GM21423 (cell line): ENCODE data around the gene TMEM259.

ENCODE experiments used
- ATAC-seq: cut with Tn5 transposase; IDR thresholded peaks from one replicate; pipeline ENCODE4 v1.9.1; 2021; ENCODE audit warnings: mild to moderate bottlenecking, moderate library complexity; ENCODE audit not compliant: unreplicated experiment

The TMEM259 gene

GRCh38 chr19:1055886-1056620 lies 35.1 kb upstream of the TMEM259 start:
- ATAC-seq = no peak

GRCh38 chr19:1055028-1055425 lies 34.1 kb upstream of the TMEM259 start:
- ATAC-seq = no peak

DNA sequence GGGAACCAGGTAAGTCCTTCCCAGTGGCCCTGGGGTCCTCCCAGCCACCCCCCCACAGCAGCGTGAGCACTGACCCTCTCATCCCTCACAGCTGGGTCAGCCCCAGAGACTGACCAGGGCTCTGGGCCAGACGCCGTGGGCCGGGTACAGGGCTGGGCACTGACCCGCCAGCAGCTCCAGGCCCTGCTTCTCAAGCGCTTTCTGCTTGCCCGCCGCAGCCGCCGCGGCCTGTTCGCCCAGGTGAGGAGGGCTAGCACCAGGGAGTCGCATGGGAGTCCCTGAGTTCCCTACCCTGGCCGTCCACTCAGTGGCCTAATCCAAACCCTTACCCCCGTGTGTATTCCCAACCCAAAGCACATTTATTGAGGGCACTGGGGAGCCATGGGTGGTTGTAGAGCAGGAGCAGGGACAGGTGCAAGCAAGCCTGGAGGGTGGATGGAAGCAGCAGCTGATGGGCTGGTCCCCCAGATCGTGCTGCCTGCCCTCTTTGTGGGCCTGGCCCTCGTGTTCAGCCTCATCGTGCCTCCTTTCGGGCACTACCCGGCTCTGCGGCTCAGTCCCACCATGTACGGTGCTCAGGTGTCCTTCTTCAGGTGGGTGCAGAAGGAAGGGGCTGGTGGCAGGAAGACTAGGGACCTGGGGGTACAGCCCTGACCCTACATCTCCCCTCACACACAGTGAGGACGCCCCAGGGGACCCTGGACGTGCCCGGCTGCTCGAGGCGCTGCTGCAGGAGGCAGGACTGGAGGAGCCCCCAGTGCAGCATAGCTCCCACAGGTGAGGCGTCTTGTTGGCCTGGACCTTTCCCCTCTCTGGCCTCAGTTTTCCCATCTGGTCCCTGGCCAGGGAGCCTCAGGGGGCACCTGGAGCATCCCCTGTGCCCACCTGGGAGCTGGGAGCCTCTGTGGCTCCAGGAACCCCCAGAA lies 33.4 kb upstream of the TMEM259 start:
- no peak for ATAC-seq

DNA sequence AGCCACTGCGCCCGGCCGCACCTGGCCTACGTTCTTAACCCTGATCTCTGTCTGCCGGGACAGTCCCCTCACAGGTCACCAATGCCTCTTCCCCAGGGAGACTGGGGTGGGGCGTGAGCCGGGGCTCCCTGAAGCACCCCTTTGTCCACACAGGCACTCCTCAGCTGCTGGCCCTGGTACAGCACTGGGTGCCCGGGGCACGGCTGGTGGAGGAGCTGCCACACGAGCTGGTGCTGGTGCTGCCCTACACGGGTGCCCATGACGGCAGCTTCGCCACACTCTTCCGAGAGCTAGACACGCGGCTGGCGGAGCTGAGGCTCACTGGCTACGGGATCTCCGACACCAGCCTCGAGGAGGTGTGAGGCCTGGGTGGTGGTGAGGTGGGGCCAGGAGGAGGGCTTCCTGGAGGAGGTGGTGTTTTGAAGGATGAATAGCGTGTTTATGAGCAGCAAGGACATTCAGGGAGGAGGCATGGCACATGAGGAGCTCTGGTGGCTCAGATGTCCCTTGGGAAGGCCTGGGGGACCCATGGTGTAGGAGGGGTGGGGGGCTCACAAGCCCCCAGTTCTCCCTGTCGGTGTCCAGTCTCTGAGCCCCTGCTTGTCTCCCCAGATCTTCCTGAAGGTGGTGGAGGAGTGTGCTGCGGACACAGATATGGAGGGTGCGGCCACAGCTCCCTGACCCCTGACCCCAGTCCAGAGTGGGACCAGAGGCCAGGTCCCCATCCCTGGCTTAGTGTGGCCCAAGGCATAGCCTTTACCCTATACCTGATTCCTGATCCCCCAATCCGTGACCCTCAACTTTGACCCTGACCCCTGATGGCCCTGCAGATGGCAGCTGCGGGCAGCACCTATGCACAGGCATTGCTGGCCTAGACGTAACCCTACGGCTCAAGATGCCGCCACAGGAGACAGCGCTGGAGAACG lies 32.5 kb upstream of the TMEM259 start:
- no peak for ATAC-seq

DNA sequence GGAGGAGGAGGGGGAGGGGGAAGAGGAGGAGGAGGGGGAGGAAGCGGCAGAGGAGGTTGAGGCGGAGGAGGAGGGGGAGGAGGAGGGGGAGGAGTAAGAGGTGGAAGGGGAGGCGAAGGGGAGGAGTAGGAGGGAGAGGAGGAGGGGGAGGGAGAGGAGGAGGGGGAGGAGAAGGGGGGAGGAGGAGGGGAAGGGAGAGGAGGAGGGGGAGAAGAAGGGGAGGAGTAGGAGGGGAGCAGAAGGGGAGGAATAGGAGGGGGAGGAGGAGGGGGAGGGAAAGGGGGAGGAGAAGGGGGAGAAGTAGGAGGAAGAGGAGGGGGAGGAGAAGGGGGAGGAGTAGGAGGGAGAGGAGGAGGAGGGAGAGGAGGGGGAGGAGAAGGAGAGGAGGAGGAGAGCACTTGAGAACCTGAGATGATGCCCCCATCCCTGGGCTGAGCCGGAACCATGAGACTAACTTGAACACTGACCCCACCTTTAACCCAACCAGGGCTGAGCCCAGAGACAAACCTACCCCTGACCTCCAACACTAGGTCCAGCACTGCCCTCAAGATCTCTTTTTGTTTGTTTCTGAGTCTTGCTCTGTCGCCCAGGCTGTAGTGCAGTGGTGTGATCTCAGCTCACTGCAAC lies 31.5 kb upstream of the TMEM259 start:
- no peak for ATAC-seq

GRCh38 chr19:1051791-1052190 lies 30.9 kb upstream of the TMEM259 start:
- no peak for ATAC-seq

GRCh38 chr19:1050989-1051788 lies 30.3 kb upstream of the TMEM259 start:
- ATAC-seq = no peak

DNA sequence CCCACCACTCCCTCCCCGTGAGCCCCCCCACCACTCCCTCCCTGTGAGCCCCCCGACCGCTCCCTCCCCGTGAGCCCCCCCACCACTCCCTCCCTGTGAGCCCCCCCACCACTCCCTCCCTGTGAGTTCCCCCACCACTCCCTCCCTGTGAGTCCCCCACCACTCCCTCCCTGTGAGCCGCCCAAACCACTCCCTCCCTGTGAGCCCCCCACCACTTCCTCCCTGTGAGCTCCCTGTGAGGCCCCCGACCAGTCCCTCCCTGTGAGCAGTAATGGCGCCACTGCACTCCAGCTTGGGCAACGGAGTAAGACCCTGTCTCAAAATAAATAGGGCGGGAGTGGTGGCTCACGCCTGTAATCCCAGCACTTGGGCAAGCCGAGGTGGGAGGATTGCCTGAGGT lies 28.9 kb upstream of the TMEM259 start:
- ATAC-seq = no peak

GRCh38 chr19:1049106-1049505 lies 28.2 kb upstream of the TMEM259 start:
- no peak for ATAC-seq

DNA sequence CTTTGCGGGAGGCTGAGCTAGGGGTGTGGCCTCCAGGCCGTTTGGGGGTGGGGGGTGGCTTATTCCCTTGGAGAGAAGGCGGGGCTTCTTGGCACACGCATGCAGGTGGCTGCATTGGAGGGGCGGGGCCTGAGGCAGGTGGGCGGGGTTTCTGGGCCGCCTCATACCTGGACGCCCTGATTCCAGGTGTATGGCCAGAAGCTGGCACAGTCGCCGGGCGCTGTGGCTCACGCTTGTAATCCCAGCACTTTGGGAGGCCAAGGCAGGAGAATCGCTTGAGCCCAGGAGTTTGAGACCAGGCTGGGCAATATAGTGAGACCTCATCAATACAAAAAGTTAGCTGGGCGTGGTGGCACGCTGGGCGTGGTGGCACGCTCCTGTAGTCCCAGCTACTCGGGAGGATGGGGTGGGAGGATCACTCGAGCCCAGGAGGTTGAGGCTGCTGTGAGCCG lies 26.8 kb upstream of the TMEM259 start:
- ATAC-seq = no peak

DNA sequence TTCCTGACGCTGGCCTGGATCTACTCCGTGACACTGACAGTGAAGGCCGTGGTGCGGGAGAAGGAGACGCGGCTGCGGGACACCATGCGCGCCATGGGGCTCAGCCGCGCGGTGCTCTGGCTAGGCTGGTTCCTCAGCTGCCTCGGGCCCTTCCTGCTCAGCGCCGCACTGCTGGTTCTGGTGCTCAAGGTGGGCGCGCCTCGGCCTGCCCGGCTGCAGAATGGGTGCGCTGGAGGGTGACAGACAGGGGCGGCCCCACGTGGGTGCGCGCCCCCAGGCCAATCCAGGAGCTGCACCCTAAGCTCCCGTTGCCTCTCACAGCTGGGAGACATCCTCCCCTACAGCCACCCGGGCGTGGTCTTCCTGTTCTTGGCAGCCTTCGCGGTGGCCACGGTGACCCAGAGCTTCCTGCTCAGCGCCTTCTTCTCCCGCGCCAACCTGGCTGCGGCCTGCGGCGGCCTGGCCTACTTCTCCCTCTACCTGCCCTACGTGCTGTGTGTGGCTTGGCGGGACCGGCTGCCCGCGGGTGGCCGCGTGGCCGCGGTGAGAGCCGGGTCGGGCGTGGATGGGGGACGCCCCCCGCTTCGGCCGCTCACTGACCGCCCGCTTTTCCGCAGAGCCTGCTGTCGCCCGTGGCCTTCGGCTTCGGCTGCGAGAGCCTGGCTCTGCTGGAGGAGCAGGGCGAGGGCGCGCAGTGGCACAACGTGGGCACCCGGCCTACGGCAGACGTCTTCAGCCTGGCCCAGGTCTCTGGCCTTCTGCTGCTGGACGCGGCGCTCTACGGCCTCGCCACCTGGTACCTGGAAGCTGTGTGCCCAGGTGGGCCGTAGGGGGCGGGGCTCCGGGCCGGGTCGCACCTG lies 26.1 kb upstream of the TMEM259 start:
- no peak for ATAC-seq

DNA sequence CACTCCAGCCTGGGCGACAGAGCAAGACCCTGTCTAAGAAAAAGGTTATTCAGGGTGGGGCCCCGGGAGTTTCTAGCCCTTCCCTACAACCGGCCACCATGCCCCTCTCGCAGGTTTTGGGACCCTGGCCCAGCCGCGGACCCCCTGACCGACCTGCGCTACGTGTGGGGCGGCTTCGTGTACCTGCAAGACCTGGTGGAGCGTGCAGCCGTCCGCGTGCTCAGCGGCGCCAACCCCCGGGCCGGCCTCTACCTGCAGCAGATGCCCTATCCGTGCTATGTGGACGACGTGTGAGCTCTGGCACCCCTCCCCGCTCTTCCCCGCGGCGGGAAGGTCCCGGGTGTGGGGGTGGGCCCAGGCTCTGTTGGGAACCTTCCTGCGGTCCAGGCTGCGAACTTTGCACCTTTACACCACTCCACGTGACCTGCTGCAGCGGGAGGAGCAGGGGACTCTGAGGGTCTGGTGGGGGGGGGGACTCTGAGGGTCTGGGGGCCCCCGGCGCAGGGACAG lies 25.2 kb upstream of the TMEM259 start:
- ATAC-seq = no peak

- ATAC-seq = no peak
Measured at GRCh38 chr19:1045247-1045603, 24.3 kb upstream of the TMEM259 start.

DNA sequence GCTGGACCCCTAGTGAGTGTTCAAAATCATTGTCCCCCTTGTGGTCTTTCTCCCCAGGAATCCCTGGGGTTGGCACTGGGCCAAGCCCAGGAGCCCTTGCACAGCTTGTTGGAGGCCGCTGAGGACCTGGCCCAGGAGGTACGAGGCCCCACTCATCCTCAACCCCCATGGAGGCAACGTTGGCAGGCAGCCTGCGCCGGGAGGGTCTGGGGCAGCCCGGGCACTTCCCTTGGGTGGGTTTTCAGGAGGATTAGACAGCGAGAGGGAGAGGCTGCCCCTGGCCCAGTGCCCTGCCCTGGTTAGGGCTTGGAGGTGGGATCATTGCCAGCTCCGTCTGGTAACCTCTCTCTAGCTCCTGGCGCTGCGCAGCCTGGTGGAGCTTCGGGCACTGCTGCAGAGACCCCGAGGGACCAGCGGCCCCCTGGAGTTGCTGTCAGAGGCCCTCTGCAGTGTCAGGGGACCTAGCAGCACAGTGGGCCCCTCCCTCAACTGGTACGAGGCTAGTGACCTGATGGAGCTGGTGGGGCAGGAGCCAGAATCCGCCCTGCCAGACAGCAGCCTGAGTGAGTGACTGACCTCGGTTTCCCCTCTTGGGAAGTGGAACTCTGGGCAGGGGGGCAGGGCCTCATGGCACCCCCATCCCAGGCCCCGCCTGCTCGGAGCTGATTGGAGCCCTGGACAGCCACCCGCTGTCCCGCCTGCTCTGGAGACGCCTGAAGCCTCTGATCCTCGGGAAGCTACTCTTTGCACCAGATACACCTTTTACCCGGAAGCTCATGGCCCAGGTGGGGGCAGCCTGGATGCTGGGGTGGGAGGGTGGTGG lies 22.0 kb upstream of the TMEM259 start:
- ATAC-seq = no peak

DNA sequence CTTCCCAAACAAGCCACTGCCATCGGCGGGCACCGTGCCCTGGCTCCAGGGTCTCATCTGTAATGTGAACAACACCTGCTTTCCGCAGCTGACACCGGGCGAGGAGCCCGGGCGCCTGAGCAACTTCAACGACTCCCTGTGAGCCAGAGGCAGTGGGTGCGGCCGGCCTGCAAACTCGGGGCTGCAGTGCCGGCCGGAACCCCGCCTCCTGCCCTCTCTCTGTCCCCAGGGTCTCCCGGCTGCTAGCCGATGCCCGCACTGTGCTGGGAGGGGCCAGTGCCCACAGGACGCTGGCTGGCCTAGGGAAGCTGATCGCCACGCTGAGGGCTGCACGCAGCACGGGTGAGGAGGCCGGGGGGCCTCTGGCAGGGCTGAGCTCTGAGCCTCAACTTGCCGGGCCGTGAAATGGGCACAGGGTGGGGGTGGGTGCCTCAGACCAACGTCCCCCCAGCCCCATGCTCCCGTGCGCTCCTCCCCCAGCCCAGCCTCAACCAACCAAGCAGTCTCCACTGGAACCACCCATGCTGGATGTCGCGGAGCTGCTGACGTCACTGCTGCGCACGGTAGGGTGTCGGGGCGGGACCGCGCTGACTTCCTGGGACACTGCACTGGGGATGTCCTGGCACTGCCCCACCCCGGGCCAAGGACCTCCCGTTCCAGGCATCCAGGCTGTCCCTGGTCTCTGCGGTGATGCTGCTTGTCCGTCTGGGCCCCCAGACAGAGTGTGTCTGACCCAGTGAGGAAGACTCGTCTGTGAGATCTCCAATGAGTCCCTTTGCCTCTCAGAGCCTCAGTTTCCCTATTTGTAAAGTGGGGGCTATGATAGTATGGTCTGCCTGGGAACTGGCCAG lies 21.1 kb upstream of the TMEM259 start:
- ATAC-seq = no peak

DNA sequence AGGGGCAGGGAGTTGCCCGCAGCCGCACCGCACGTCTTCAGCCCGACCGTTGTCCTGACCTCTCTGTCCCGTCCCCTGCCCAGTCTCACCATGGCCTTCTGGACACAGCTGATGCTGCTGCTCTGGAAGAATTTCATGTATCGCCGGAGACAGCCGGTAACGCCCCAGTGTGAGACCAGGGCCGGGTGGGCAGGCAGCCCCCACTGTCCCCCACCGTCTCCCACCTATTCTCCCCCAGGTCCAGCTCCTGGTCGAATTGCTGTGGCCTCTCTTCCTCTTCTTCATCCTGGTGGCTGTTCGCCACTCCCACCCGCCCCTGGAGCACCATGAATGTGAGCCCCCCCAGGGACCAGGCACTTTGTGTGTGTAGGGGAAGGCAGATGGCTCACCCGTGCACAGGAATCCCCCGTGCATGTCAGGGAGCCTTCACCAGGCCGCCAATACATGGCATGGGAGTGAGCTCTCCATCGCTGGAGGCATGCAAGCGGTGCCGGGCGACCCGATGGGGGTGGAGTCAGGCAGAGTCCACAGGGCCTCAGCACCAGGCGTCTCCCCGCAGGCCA lies 20.4 kb upstream of the TMEM259 start:
- ATAC-seq = no peak
